ENCODE data around the gene AQP6.

AQP6 gene

DNA sequence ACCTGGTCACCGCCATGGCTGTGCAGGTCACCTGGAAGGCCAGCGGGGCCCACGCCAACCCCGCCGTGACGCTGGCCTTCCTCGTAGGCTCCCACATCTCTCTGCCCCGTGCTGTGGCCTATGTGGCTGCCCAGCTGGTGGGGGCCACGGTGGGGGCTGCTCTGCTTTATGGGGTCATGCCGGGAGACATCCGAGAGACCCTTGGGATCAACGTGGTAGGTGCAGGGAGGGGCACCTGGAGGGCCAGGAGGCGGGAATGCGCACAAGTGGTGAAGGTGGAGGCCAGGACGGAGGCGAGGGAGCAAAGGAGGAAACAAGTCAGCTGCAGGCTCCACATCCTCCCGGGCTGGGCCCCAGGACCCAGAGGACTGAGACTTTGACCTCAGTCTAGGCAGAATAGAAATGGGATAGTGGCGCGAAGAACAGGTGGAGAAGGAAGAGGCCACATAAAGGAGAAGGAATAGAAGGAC, 649 bp downstream of the AQP6 start:
- ATAC-seq (replicated peaks; ENCODE audit: extremely low read depth, poor library complexity, severe bottlenecking) (no peak), DNase-seq (ENCODE audit: low spot score in 2 of 2) (no peak)
- Mint-ChIP-seq H3K27ac (ENCODE audit: low read depth) (no peak overlapping the region), H3K36me3 (ENCODE audit: insufficient read depth) (no peaks in the 10 kb centered on the region), H3K27me3 (no peaks in the 10 kb centered on the region), H3K9me3 (no peaks in the 10 kb centered on the region), H3K4me1 (no peaks in the 10 kb centered on the region), H3K4me3 (no peak overlapping the region)

DNA sequence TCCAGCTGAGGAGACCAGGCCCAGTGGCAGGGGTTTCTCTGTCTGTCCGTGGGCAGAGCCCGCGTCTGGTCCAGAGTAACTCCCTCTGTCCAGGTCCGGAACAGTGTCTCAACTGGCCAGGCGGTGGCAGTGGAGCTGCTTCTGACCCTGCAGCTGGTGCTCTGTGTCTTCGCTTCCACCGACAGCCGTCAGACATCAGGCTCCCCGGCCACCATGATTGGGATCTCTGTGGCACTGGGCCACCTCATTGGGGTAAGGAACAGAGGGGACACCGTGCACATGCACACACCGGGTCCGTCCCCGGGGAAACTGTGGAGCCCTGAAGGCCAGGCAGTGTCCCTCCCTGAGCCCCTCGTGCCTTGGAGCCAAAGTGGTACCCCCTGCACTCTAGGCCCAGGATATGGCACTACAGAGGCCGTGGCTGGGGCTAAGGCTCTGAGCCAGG, 1.5 kb downstream of the AQP6 start:
- DNase-seq (ENCODE audit: low spot score in 2 of 2) (no peak), ATAC-seq (replicated peaks; ENCODE audit: extremely low read depth, poor library complexity, severe bottlenecking) (no peak)
- H3K27me3 Mint-ChIP-seq, result no peaks in the 10 kb centered on the region
- no peaks in the 10 kb centered on the region for H3K9me3 Mint-ChIP-seq
- no peaks in the 10 kb centered on the region for H3K4me1 Mint-ChIP-seq
- H3K36me3 Mint-ChIP-seq (ENCODE audit: insufficient read depth), result no peaks in the 10 kb centered on the region
- H3K4me3 Mint-ChIP-seq, result no peak overlapping the region
- H3K27ac Mint-ChIP-seq (ENCODE audit: low read depth), result no peak overlapping the region

DNA sequence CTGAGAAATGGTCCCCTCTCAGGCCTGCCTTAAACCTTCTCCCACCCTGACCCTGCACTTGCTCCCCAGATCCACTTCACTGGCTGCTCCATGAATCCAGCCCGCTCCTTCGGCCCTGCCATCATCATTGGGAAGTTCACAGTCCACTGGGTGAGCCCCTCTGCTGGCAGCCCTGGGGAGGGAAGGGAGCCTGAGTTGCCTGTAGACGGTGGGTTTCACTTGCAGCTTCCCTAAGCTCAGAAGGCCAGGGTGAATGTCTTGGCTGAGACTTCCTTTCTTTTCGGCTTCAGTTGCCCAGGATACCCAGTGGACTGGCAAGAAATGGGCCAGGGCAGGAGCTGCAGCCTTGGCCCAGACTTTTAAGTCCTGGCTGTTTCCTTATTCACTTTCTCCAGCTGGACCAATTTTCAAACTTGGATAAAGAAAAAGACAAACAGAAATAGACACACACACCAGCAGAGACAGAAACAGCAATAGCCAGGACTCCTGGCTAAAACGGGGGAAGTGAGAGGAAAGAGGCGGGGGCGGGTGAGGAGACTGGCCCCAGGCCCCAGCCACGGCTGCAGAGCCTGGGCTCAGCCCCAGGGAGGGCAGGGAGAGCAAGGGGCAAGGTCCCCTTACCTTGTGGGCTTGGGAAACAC, 2.0 kb downstream of the AQP6 start:
- ATAC-seq (replicated peaks; ENCODE audit: extremely low read depth, poor library complexity, severe bottlenecking), result no peak
- no peak overlapping the region for H3K27ac Mint-ChIP-seq (ENCODE audit: low read depth)
- no peaks in the 10 kb centered on the region for H3K9me3 Mint-ChIP-seq
- no peaks in the 10 kb centered on the region for H3K36me3 Mint-ChIP-seq (ENCODE audit: insufficient read depth)
- no peak for DNase-seq (ENCODE audit: low spot score in 2 of 2)
- H3K4me1 Mint-ChIP-seq, result no peaks in the 10 kb centered on the region
- no peaks in the 10 kb centered on the region for H3K27me3 Mint-ChIP-seq
- H3K4me3 Mint-ChIP-seq, result no peak overlapping the region

DNA sequence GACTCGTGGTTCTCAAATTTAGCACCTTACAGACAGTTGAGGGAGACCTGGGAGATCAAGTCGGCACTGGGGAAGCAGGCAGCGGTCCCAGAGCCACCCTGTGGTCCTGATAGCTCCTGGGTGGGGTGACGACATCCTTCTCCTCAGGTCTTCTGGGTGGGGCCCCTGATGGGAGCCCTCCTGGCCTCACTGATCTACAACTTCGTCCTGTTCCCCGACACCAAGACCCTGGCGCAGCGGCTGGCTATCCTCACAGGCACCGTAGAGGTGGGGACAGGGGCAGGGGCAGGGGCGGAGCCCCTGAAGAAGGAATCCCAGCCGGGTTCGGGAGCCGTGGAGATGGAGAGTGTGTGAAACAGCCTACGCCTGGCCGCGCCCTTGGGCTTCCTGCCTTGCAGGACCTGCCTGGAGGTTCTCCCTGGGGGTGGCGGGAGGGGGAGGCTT, 2.6 kb downstream of the AQP6 start:
- Mint-ChIP-seq H3K27ac (ENCODE audit: low read depth) (no peak overlapping the region), H3K36me3 (ENCODE audit: insufficient read depth) (no peaks in the 10 kb centered on the region), H3K4me3 (no peak overlapping the region), H3K9me3 (no peaks in the 10 kb centered on the region), H3K4me1 (no peaks in the 10 kb centered on the region), H3K27me3 (no peaks in the 10 kb centered on the region)
- no peak for DNase-seq (ENCODE audit: low spot score in 2 of 2)
- ATAC-seq (replicated peaks; ENCODE audit: extremely low read depth, poor library complexity, severe bottlenecking), result no peak

DNA sequence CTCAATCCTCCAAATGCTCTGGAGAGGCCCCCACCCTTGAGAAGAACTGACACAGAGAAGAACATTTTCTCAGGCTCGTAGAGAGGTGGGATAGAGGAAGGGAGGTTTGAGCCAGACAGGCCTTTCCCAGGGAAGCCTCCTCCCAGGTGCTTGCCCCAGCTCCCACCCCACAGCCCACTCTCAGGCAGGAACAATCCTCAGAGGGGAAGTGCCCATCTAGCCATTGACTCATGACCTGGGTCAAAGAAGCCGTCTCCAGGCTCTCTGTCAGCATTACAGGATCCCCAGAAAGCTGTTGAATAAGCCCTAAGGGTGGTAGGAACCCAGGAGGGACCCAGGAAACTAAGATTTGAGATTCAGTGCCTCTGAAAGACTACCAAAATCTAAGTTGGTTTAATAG, 3.8 kb downstream of the AQP6 start:
- Mint-ChIP-seq H3K27ac (ENCODE audit: low read depth) (no peak overlapping the region), H3K9me3 (no peaks in the 10 kb centered on the region), H3K36me3 (ENCODE audit: insufficient read depth) (no peaks in the 10 kb centered on the region), H3K27me3 (no peaks in the 10 kb centered on the region), H3K4me1 (no peaks in the 10 kb centered on the region), H3K4me3 (no peak overlapping the region)
- no peak for ATAC-seq (replicated peaks; ENCODE audit: extremely low read depth, poor library complexity, severe bottlenecking)
- no peak for DNase-seq (ENCODE audit: low spot score in 2 of 2)

DNA sequence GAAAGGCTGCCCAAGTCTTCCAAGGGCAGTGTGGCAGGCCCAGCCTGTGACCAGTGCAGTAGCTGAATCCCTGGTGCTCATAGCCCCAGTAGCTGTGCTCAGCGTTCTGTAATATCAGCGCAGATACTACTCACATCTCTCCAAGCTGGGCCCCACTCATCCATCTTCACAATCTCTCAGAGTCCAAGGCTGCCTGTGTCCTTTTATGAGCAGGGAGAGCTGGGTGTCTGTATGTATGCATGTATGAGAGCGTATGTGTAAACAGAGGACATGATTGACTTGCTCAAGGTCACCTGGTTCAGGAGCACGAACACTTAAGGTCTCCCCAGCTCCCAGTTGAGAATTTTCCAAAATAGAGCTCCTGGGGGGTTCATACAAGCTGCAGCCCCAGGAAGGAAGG, 5.4 kb downstream of the AQP6 start:
- ATAC-seq (replicated peaks; ENCODE audit: extremely low read depth, poor library complexity, severe bottlenecking), result no peak
- no peaks in the 10 kb centered on the region for H3K36me3 Mint-ChIP-seq (ENCODE audit: insufficient read depth)
- no peak for DNase-seq (ENCODE audit: low spot score in 2 of 2)
- H3K4me3 Mint-ChIP-seq, result no peak overlapping the region
- no peaks in the 10 kb centered on the region for H3K27me3 Mint-ChIP-seq
- no peaks in the 10 kb centered on the region for H3K4me1 Mint-ChIP-seq
- no peak overlapping the region for H3K27ac Mint-ChIP-seq (ENCODE audit: low read depth)
- H3K9me3 Mint-ChIP-seq, result no peaks in the 10 kb centered on the region

DNA sequence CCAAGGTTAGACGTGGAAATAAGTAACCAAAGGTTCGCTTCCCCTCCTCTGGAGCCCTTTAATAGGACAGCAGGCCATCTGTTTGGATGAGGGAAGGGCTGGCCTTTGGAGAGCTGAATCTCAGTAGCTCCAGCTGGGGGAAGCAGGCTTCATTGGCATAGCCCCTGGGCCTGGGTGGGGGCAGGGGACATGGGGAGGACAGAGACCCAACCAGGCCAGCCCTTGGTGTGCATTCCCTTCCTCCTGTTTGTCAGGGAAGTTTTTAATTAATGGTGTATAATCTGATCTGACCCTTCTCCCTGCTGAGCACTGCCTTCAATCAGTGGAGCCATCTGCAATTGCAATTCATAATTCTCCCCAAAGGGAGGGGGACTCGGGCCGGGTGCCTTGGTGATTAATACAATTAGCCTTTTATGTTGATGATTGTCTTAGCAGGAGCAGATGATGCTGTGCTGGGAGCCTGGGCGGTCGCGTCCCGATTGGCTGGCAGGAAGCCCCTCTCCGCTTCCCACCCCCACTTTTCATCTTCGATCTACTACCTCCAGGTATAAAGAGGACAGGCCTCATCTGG, 6.4 kb downstream of the AQP6 start:
- Mint-ChIP-seq H3K9me3 (no peaks in the 10 kb centered on the region), H3K27me3 (no peaks in the 10 kb centered on the region), H3K27ac (ENCODE audit: low read depth) (peak overlapping the region; percentile 39), H3K4me1 (no peaks in the 10 kb centered on the region), H3K4me3 (no peak overlapping the region), H3K36me3 (ENCODE audit: insufficient read depth) (no peaks in the 10 kb centered on the region)
- no peak for ATAC-seq (replicated peaks; ENCODE audit: extremely low read depth, poor library complexity, severe bottlenecking)
- DNase-seq (ENCODE audit: low spot score in 2 of 2), result no peak

DNA sequence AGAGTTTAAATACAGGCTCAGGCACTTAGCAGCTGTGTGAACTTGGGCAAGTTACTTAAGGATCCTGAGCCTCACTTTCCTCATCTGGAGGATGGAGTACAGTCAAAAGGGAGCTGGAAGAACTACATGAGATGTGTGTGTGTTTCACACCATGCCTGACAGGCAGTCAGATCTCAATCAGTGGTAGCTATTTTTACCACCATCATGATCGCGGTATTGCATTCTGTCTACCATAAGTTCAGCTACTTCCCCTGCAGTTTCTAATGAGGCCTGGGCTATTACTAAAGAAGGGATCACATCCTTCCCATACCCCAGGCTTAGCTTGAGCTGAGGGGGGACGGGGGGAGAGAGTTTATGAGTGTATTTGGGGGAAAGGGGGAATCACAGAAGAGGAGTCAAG, 7.0 kb downstream of the AQP6 start:
- Mint-ChIP-seq H3K4me3 (no peak overlapping the region), H3K9me3 (no peaks in the 10 kb centered on the region), H3K36me3 (ENCODE audit: insufficient read depth) (no peaks in the 10 kb centered on the region), H3K27me3 (no peaks in the 10 kb centered on the region), H3K4me1 (no peaks in the 10 kb centered on the region), H3K27ac (ENCODE audit: low read depth) (peak overlapping the region; percentile 39)
- DNase-seq (ENCODE audit: low spot score in 2 of 2) (no peak), ATAC-seq (replicated peaks; ENCODE audit: extremely low read depth, poor library complexity, severe bottlenecking) (no peak)

DNA sequence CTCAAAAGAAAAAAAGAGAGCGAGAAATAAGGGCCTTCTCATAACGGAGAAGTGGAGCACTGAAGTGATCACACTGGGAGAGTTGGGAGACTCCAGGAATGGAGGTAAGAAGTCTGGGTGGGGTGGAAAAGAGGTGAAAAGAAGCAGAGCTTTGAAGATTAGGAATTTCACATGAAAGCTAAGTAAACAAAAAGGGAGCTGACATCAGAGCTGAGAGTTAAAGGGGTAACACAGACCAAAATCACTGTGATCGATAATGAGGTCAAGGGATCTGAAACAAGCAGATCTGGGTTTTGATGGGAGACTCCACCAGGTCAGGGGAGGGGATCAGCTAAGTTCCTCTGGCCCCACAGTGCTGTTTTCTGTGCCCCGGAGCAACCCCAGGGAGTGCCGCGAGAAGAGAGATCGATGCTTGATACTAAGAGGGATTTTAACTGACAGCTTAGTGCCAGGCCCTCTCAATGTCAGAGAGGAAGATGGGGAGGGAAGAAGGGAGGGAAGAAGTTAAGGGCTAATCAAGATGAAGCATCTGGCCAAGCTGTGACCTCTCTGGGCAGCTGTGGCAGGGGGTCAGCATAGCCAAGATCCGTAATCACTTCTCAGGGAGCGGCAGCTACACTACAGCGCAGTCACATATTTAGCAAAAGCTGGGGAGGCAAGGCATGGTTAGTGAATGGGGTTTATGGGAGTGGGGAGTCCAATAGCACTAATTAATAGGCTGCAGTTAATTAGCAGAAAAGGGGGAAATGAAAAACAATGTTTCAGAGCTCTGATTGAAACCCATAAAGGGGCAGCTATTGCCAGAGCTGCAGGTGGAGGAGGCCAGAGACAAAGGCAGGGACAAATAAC, 8.0 kb downstream of the AQP6 start:
- H3K4me3 Mint-ChIP-seq, result no peak overlapping the region
- DNase-seq (ENCODE audit: low spot score in 2 of 2), result no peak
- ATAC-seq (replicated peaks; ENCODE audit: extremely low read depth, poor library complexity, severe bottlenecking), result no peak
- no peaks in the 10 kb centered on the region for H3K36me3 Mint-ChIP-seq (ENCODE audit: insufficient read depth)
- no peak overlapping the region for H3K27ac Mint-ChIP-seq (ENCODE audit: low read depth)
- no peaks in the 10 kb centered on the region for H3K9me3 Mint-ChIP-seq
- H3K27me3 Mint-ChIP-seq, result no peaks in the 10 kb centered on the region
- no peaks in the 10 kb centered on the region for H3K4me1 Mint-ChIP-seq

DNA sequence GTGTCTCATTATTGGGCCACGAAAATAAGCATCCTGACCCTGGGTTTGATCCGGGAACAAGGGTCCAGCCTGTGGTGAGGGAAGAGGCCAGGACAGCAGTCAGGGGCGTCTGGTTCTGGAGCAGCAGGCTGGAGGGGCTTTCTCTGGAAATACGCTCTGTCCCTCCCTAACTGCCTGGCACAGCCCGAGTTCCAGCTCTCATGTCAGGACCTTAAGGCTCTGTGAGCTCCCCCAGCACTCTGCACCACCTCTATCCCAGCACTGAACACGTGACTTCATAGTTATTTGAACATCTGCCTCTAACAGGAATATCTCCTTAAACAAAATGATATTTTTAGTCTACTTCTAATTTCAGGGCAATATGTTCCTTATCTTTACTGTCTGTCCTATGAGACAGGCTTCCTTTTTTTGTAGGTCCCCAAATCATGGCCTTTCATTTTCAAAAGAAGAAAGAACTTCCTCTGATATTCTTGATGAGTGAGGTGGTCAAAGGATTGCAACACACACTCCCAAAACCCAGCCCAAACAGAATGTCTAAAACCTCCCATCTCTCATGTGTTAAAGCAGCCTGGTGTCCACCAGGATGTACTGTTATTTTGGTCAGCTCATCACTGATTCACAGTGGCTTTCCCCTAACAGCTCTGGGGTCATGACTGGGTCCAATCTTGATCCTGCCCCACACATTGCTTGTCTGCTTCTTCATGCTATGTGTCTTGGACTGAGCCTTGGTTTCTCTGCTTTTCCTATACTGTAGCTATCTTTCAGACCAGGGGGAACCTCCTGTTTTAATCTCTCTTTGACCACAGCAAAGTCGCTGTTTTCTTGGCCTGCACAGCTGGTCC, 9.7 kb downstream of the AQP6 start:
- no peak overlapping the region for H3K4me3 Mint-ChIP-seq
- no peaks in the 10 kb centered on the region for H3K36me3 Mint-ChIP-seq (ENCODE audit: insufficient read depth)
- H3K4me1 Mint-ChIP-seq, result no peaks in the 10 kb centered on the region
- H3K9me3 Mint-ChIP-seq, result no peaks in the 10 kb centered on the region
- DNase-seq (ENCODE audit: low spot score in 2 of 2) (no peak), ATAC-seq (replicated peaks; ENCODE audit: extremely low read depth, poor library complexity, severe bottlenecking) (no peak)
- no peaks in the 10 kb centered on the region for H3K27me3 Mint-ChIP-seq
- H3K27ac Mint-ChIP-seq (ENCODE audit: low read depth), result no peak overlapping the region

DNA sequence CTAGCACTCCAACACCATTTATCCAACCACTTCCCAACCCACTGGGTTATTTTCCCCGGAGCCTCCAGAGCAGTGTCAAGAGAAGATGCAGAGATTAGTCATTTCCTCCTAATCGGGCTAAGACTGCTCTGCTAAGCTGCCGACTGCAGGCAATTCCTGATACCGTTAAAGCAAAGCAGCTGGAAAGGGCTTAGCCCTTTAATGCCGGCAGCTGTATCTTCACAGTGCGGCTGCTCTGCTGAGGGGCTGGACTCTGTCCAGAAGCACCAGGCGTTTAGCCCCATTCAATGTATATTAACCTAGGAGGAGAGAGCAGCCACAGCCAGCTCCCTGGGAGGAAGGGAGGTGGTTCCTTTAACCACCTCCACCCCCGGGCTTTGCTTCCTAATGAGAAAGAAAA, 11.1 kb downstream of the AQP6 start:
- ATAC-seq (replicated peaks; ENCODE audit: extremely low read depth, poor library complexity, severe bottlenecking), result no peak
- Mint-ChIP-seq H3K4me3 (no peak overlapping the region), H3K4me1 (no peaks in the 10 kb centered on the region), H3K9me3 (no peaks in the 10 kb centered on the region), H3K27me3 (no peaks in the 10 kb centered on the region), H3K27ac (ENCODE audit: low read depth) (no peak overlapping the region), H3K36me3 (ENCODE audit: insufficient read depth) (peaks cover 6% of the 10 kb centered on the region)
- no peak for DNase-seq (ENCODE audit: low spot score in 2 of 2)
